Ishikawa (cell line): ENCODE data around the gene PIBF1.

Source experiments
- EP300 ChIP-seq: IDR thresholded peaks from 2 replicates; pipeline ENCODE4 v1.6.1; 2012; ENCODE audit warnings: borderline replicate concordance
- TF ChIP-seq, protein P1 (sequence below): IDR thresholded peaks from 2 replicates; pipeline ENCODE4 v1.6.1; 2012; ENCODE audit warnings: low read depth, mild to moderate bottlenecking

DNA sequence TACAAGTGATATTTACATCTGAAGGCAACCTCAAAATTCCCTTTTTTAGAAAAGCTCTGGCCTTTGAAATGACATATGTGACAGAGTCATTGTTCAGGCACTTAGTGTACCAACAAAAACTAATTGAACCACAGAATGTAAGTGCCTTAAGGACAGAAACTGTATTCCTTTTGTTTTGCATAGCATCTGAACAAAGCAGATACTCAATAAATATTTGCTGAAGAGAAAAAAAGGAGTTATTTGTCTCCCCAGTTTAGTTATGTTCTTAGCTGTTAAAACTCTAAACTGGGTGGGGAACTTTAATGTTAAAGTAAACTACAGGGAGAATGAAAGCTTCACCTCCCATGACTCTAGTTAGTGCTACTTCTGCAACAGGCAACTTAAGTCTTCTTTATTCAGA lies 220.0 kb downstream of the PIBF1 start:
- no peak for TF ChIP-seq EP300
- TF ChIP-seq, protein P1, sequence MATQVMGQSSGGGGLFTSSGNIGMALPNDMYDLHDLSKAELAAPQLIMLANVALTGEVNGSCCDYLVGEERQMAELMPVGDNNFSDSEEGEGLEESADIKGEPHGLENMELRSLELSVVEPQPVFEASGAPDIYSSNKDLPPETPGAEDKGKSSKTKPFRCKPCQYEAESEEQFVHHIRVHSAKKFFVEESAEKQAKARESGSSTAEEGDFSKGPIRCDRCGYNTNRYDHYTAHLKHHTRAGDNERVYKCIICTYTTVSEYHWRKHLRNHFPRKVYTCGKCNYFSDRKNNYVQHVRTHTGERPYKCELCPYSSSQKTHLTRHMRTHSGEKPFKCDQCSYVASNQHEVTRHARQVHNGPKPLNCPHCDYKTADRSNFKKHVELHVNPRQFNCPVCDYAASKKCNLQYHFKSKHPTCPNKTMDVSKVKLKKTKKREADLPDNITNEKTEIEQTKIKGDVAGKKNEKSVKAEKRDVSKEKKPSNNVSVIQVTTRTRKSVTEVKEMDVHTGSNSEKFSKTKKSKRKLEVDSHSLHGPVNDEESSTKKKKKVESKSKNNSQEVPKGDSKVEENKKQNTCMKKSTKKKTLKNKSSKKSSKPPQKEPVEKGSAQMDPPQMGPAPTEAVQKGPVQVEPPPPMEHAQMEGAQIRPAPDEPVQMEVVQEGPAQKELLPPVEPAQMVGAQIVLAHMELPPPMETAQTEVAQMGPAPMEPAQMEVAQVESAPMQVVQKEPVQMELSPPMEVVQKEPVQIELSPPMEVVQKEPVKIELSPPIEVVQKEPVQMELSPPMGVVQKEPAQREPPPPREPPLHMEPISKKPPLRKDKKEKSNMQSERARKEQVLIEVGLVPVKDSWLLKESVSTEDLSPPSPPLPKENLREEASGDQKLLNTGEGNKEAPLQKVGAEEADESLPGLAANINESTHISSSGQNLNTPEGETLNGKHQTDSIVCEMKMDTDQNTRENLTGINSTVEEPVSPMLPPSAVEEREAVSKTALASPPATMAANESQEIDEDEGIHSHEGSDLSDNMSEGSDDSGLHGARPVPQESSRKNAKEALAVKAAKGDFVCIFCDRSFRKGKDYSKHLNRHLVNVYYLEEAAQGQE: no peak
